ENCODE results near the gene CCDC191. TPM values are rescaled to one million over a fixed set of nuclear protein-coding genes. Genes with fewer than 3 reads are reported as not detected.

The CCDC191 gene
- total RNA-seq, 4 donors from 2014 or later, result 10.5 to 17.3 (median 12.9) TPM

DNA sequence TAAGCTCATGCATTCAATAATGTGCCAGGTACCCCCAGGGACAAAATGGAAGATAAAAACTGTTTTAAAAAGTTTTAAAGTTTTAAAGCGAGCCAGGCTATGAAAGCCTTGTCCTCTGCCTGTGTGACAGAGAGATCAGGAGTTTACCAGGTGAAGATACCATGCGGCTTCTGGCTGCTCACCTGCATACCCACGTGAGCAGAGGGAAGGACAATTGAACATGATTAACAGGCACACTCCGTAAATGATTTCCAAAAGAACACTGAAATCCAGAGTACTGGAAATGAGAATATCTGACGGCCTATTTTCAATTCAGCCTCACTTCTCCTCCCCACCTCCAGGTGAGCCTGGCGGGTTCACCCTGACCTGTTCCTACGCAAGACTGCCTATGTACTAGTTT is 42.1 kb downstream of the CCDC191 start:
- TF ChIP-seq, protein P1, sequence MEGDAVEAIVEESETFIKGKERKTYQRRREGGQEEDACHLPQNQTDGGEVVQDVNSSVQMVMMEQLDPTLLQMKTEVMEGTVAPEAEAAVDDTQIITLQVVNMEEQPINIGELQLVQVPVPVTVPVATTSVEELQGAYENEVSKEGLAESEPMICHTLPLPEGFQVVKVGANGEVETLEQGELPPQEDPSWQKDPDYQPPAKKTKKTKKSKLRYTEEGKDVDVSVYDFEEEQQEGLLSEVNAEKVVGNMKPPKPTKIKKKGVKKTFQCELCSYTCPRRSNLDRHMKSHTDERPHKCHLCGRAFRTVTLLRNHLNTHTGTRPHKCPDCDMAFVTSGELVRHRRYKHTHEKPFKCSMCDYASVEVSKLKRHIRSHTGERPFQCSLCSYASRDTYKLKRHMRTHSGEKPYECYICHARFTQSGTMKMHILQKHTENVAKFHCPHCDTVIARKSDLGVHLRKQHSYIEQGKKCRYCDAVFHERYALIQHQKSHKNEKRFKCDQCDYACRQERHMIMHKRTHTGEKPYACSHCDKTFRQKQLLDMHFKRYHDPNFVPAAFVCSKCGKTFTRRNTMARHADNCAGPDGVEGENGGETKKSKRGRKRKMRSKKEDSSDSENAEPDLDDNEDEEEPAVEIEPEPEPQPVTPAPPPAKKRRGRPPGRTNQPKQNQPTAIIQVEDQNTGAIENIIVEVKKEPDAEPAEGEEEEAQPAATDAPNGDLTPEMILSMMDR (IDR thresholded peaks at IDR 0.05), result no peak
- TF ChIP-seq POLR2A (IDR thresholded peaks at IDR 0.05), result no peak
- 94 to 95% methylated on average over 7 of the region's 7 CpGs for WGBS, 2 donors
- no peak overlapping the region for H3K27ac ChIP-seq
- no peaks in the 10 kb centered on the region for H3K9me3 ChIP-seq
- DNase-seq, result no peak
- no peak overlapping the region for H3K4me3 ChIP-seq (replicated peaks in 1 of 3)
- peaks cover 0 to 2% of the 10 kb centered on the region in 2 donors for H3K36me3 ChIP-seq
- no peaks in the 10 kb centered on the region for H3K27me3 ChIP-seq
- intact Hi-C loops (cut with DNase I), result no loop called here
- no peaks in the 10 kb centered on the region for H3K4me1 ChIP-seq

DNA sequence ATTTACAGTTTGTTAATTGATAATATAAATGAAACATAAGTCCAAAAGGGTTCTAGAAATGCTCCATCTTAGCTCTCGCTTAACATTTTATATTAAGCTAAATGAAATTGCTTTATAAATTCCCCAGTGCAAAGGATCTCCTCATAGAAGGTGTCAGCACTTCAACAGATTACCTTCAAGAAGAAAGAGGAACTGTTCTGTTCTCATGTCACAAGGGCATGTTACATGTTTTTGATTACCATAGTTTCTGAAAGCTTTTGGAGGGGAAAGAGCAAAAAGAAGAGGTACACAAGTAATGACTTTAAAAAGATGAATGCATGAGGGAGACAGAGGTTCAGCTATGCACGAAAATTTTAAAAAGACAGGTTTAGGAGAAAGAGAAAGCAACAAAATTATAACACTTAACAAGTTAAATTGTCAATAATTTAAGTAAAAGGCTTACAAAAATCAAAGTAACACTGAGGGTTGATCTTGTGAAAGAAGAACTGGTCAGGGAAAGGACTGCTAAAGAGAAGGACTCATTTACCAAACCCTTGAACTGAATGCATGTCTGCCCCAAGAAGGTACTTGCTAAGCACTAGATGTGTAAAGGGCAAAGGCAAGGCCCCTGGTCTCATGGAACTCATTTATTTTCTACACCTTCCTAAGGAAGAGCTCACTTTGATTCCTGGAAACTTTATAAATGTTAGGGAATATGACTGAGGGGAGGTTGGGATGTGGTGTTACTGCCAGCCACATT is 45.1 kb downstream of the CCDC191 start:
- no peak for DNase-seq
- H3K4me3 ChIP-seq (replicated peaks in 1 of 3), result no peak overlapping the region
- TF ChIP-seq, protein P1 (IDR thresholded peaks at IDR 0.05), result no peak
- TF ChIP-seq POLR2A (IDR thresholded peaks at IDR 0.05), result no peak
- peaks cover 0 to 2% of the 10 kb centered on the region in 2 donors for H3K36me3 ChIP-seq
- H3K4me1 ChIP-seq, result no peaks in the 10 kb centered on the region
- WGBS, 2 donors, result 90 to 91% methylated on average over 2 of the region's 2 CpGs
- H3K27me3 ChIP-seq, result no peaks in the 10 kb centered on the region
- intact Hi-C loops (cut with DNase I), result no loop called here
- no peaks in the 10 kb centered on the region for H3K9me3 ChIP-seq
- no peak overlapping the region for H3K27ac ChIP-seq

DNA sequence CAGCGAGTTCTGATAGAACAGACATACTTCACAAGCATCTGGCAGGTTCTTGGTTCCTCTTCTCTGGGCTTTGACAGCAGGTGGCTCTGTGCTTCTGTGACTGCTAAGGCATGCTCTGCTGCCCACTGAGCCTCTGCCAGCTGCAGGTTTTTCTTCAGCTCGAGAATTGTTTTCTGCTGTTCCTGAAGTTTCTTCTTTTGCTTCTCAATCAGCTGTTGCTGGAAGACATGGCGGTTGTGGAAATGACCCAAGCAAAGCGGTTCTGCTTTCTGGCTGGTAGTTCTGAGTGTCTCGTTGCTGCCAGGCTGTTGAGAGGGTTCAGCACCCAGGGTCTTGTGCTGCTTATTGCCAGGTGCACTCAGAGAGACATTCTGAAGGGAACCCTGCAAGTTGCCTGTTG is 50.8 kb downstream of the CCDC191 start:
- no peaks in the 10 kb centered on the region for H3K4me1 ChIP-seq
- peak; percentile 2 to 4 for DNase-seq
- no peak overlapping the region for H3K4me3 ChIP-seq (replicated peaks in 1 of 3)
- intact Hi-C loops (cut with DNase I), result no loop called here
- WGBS, 2 donors, result 85 to 90% methylated on average over 5 of the region's 5 CpGs
- no peaks in the 10 kb centered on the region for H3K27me3 ChIP-seq
- no peak overlapping the region for H3K27ac ChIP-seq
- TF ChIP-seq POLR2A (IDR thresholded peaks at IDR 0.05), result no peak
- TF ChIP-seq, protein P1 (IDR thresholded peaks at IDR 0.05), result no peak
- H3K36me3 ChIP-seq, result peaks cover 6 to 13% of the 10 kb centered on the region in 2 donors
- H3K9me3 ChIP-seq, result no peaks in the 10 kb centered on the region

DNA sequence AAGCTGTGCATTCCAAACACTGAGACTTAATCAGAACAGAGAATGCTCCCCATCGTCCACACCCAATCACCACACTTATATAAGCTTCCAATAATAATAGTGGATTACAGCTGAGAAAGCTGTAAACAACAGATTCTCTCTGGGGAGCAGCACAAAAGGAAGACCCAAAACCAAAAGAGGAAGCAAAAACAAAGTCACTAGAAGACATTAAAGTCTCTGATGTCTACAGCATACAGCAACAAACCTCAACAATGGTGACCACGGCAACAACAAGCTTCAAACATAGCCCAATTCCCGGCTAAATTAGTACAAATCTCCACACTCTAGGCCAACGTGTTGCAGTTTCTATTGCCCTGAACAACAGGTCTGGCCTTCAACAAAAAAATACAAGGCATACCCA is 70.8 kb downstream of the CCDC191 start:
- WGBS, 2 donors, result 55 to 76% methylated on average over 4 of the region's 4 CpGs
- H3K27ac ChIP-seq, result no peak overlapping the region
- no peaks in the 10 kb centered on the region for H3K4me1 ChIP-seq
- no peaks in the 10 kb centered on the region for H3K9me3 ChIP-seq
- no peak for DNase-seq
- intact Hi-C loops (cut with DNase I), result no loop called here
- no peak for TF ChIP-seq POLR2A (IDR thresholded peaks at IDR 0.05)
- TF ChIP-seq, protein P1 (IDR thresholded peaks at IDR 0.05), result no peak
- no peaks in the 10 kb centered on the region for H3K27me3 ChIP-seq
- H3K4me3 ChIP-seq (replicated peaks in 1 of 3), result no peak overlapping the region
- H3K36me3 ChIP-seq, result no peaks in the 10 kb centered on the region

DNA sequence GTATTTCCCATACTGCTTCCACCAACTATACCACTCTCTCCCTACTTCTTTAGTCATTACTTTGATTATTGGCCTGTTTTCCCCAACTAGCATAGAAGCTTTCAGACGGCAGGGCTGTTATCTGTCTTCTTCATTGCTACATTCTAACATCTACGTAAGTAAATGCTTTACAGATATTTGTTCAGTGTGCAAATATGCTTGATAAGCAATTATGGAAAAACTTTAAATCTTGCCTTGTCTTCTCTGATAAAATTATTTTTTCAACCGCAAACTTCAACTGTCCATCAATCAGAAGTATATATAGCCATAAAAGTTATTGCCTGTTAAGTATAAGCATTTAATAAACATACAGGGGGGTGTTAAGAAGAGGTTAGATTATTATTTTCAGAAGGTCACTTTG is 72.8 kb downstream of the CCDC191 start:
- no peak for DNase-seq
- no peaks in the 10 kb centered on the region for H3K9me3 ChIP-seq
- intact Hi-C loops (cut with DNase I), result no loop called here
- H3K27me3 ChIP-seq, result no peaks in the 10 kb centered on the region
- WGBS, 2 donors, result 97% methylated on average over 3 of the region's 3 CpGs
- H3K36me3 ChIP-seq, result peaks cover 0 to 2% of the 10 kb centered on the region in 2 donors
- peaks cover 0 to 2% of the 10 kb centered on the region in 2 donors for H3K4me1 ChIP-seq
- no peak overlapping the region for H3K4me3 ChIP-seq (replicated peaks in 1 of 3)
- no peak overlapping the region for H3K27ac ChIP-seq
- TF ChIP-seq POLR2A (IDR thresholded peaks at IDR 0.05), result no peak
- TF ChIP-seq, protein P1 (IDR thresholded peaks at IDR 0.05), result no peak

Data from thyroid gland (tissue), 4 donors.